HepG2 (cell line): ENCODE measurements around the gene ATP1A2.

Experiments
- CEBPB ChIP-seq: IDR thresholded peaks from 2 replicates; pipeline ENCODE4 v1.6.1; 2011; ENCODE audit warnings: low read depth, low read length, improper control_type of control experiment, borderline replicate concordance
- CTCF ChIP-seq: sonication (generic); formaldehyde crosslinking; IDR thresholded peaks from 2 replicates; pipeline ENCODE4 v1.5.0; 2020; ENCODE audit warnings: mild to moderate bottlenecking, missing genetic modification reagents, moderate library complexity
- EED ChIP-seq: sonication (generic); formaldehyde crosslinking; IDR thresholded peaks from 2 replicates; pipeline ENCODE4 v1.5.0; 2020; ENCODE audit warnings: mild to moderate bottlenecking, missing genetic modification reagents
- HOXA5 ChIP-seq: sonication (generic); formaldehyde crosslinking; IDR thresholded peaks from 2 replicates; pipeline ENCODE4 v1.4.0; 2020; ENCODE audit warnings: missing genetic modification reagents
- KMT2B ChIP-seq: IDR thresholded peaks from 2 replicates; pipeline ENCODE4 v1.6.1; 2016; ENCODE audit warnings: missing genetic modification reagents, missing compliant biosample characterization
- MAFF ChIP-seq: IDR thresholded peaks from 2 replicates; pipeline ENCODE4 v1.6.1; 2011; ENCODE audit warnings: low read depth, low read length, improper control_type of control experiment
- NFKB2 ChIP-seq: sonication (generic); formaldehyde crosslinking; IDR thresholded peaks from 2 replicates; pipeline ENCODE4 v1.4.0; 2020; ENCODE audit warnings: missing genetic modification reagents, borderline replicate concordance
- RAD21 ChIP-seq: fragments of 450-650 bp; formaldehyde crosslinking; IDR thresholded peaks from 2 replicates; pipeline ENCODE4 v1.5.0; 2020; ENCODE audit warnings: mild to moderate bottlenecking
- SRF ChIP-seq: IDR thresholded peaks from 2 replicates; pipeline ENCODE4 v1.6.1; 2011; ENCODE audit warnings: mild to moderate bottlenecking, low read depth, low read length, moderate library complexity
- SRSF9 ChIP-seq: fragments of 200-400 bp; formaldehyde crosslinking; IDR thresholded peaks from 2 replicates; pipeline ENCODE4 v1.6.1; 2018; ENCODE audit warnings: borderline replicate concordance, mild to moderate bottlenecking, low read depth, low read length; ENCODE audit not compliant: insufficient read depth, poor library complexity, severe bottlenecking
- TF ChIP-seq, protein P1 (sequence below), 2 experiments: IDR thresholded peaks; 2 replicates each; pipeline ENCODE4 v1.6.1; 2011 to 2012; ENCODE audit warnings: low read length in 2 of 2, borderline replicate concordance in 1 of 2, low read depth in 1 of 2, mild to moderate bottlenecking in 1 of 2, moderate library complexity in 1 of 2
- TF ChIP-seq, protein P2 (sequence below): sonication (generic); formaldehyde crosslinking; conservative IDR thresholded peaks from 2 replicates; pipeline ENCODE4 v1.8.1; 2023; ENCODE audit warnings: missing genetic modification reagents

- TF ChIP-seq KMT2B (CRISPR knock-in tag): no peak
- TF ChIP-seq NFKB2 (CRISPR knock-in tag): no peak
- no peak for TF ChIP-seq SRSF9
- TF ChIP-seq MAFF: no peak
- TF ChIP-seq CEBPB: peak; percentile 15; the same call in 1 of the 2 replicates
- no peak for TF ChIP-seq EED (CRISPR knock-in tag)
- no peak for TF ChIP-seq RAD21 (CRISPR knock-in tag)
- no peak for TF ChIP-seq CTCF (CRISPR knock-in tag)
- TF ChIP-seq, protein P1, sequence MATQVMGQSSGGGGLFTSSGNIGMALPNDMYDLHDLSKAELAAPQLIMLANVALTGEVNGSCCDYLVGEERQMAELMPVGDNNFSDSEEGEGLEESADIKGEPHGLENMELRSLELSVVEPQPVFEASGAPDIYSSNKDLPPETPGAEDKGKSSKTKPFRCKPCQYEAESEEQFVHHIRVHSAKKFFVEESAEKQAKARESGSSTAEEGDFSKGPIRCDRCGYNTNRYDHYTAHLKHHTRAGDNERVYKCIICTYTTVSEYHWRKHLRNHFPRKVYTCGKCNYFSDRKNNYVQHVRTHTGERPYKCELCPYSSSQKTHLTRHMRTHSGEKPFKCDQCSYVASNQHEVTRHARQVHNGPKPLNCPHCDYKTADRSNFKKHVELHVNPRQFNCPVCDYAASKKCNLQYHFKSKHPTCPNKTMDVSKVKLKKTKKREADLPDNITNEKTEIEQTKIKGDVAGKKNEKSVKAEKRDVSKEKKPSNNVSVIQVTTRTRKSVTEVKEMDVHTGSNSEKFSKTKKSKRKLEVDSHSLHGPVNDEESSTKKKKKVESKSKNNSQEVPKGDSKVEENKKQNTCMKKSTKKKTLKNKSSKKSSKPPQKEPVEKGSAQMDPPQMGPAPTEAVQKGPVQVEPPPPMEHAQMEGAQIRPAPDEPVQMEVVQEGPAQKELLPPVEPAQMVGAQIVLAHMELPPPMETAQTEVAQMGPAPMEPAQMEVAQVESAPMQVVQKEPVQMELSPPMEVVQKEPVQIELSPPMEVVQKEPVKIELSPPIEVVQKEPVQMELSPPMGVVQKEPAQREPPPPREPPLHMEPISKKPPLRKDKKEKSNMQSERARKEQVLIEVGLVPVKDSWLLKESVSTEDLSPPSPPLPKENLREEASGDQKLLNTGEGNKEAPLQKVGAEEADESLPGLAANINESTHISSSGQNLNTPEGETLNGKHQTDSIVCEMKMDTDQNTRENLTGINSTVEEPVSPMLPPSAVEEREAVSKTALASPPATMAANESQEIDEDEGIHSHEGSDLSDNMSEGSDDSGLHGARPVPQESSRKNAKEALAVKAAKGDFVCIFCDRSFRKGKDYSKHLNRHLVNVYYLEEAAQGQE (IDR thresholded peaks at IDR 0.05; ENCODE audit: borderline replicate concordance in 1 of 2, low read depth in 1 of 2, low read length in 2 of 2): no peak
- TF ChIP-seq, protein P2, sequence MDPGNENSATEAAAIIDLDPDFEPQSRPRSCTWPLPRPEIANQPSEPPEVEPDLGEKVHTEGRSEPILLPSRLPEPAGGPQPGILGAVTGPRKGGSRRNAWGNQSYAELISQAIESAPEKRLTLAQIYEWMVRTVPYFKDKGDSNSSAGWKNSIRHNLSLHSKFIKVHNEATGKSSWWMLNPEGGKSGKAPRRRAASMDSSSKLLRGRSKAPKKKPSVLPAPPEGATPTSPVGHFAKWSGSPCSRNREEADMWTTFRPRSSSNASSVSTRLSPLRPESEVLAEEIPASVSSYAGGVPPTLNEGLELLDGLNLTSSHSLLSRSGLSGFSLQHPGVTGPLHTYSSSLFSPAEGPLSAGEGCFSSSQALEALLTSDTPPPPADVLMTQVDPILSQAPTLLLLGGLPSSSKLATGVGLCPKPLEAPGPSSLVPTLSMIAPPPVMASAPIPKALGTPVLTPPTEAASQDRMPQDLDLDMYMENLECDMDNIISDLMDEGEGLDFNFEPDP (CRISPR knock-in tag): no peak
- no peak for TF ChIP-seq HOXA5 (CRISPR knock-in tag)
- no peak for TF ChIP-seq SRF
These were observed 1.7 kb downstream of the ATP1A2 start for GRCh38 chr1:160117300-160117699.
